Right lobe of liver (tissue), 6 donors: Measurements from ENCODE around the gene NKAIN2. TPM values are rescaled to one million over a fixed set of nuclear protein-coding genes. Genes with fewer than 3 reads are reported as not detected.

Experiments used
- ATAC-seq, 4 donors: fragments of 200-7000 bp; cut with Tn5 transposase; one replicate each; pipeline ENCODE4 v1.9.1; 2020; ENCODE audit warnings: mild to moderate bottlenecking in 4 of 4, moderate library complexity in 4 of 4
- DNase-seq, 3 donors: peaks; one replicate each; pipeline ENCODE4 v3.0.0-alpha.2; 2020
- H3K27ac ChIP-seq, 3 donors: fragments of 200-600 bp; one replicate each; pipeline ENCODE4 v1.8.0; 2022
- H3K27me3 ChIP-seq, 2 donors: fragments of 200-600 bp; one replicate each; pipeline ENCODE4 v1.8.0; 2022
- H3K36me3 ChIP-seq, 4 donors: fragments of 200-600 bp; sonication (generic) in 1 of 4; one replicate each; pipeline versions ENCODE4 v1.5.1 to v1.8.0; 2017 to 2022; ENCODE audit warnings: control low read depth in 1 of 4
- H3K4me1 ChIP-seq, 4 donors: fragments of 200-600 bp; sonication (generic) in 1 of 4; one replicate each; pipeline versions ENCODE4 v1.5.1 to v1.8.0; 2017 to 2022; ENCODE audit warnings: control low read depth in 1 of 4
- H3K4me3 ChIP-seq, 3 donors: fragments of 200-600 bp; one replicate each; pipeline ENCODE4 v1.8.0; 2022
- H3K9me3 ChIP-seq, 4 donors: fragments of 200-600 bp; sonication (generic) in 1 of 4; one replicate each; pipeline versions ENCODE4 v1.5.1 to v1.8.0; 2017 to 2022; ENCODE audit warnings: control low read depth in 1 of 4
- POLR2A ChIP-seq: fragments of 450-650 bp; IDR thresholded peaks from one replicate; pipeline ENCODE4 v1.6.1; 2017; ENCODE audit warnings: antibody characterized with exemption, mild to moderate bottlenecking
- WGBS: methylation state at CpG from one replicate; pipeline ENCODE4 v1.1.6; 2018; ENCODE audit warnings: low coverage, low lambda C conversion rate; ENCODE audit not compliant: insufficient coverage; ENCODE audit errors: missing lambda C conversion rate; 5-methylcytosine and 5-hydroxymethylcytosine counted together
- intact Hi-C, 2 donors: fragments of 100-400 bp; cut with DNase I; formaldehyde crosslinking; loops; one replicate each; pipeline versions ENCODE4 v1.11.2 to v1.14.1; 2022
- total RNA-seq, 6 experiments: library from RNA; depleted of rRNA in 2 of 6; stranded (reverse); fragments of >200 nt in 2 of 6; fragmentation: NEBNext Ultra II Directional in 3 of 6; extraction: Animal tissue kit (Norgen Biotek cat#: 25700) in 3 of 6; gene quantifications; one replicate each; pipeline versions ENCODE4 v1.1.0 to v1.2.4, GENCODE V29; 2016 to 2023
- TF ChIP-seq, protein P1 (sequence below), 4 donors: fragments of 200-600 bp in 3 of 4; fragments of 450-650 bp in 1 of 4; IDR thresholded peaks; one replicate each; pipeline versions ENCODE4 v1.5.1 to v1.8.0; 2016 to 2022; ENCODE audit warnings: antibody characterized with exemption in 4 of 4, mild to moderate bottlenecking in 2 of 4
- donor health status: DM: no; HTN: yes; CAD: no.
- donor health status: DM: no; HTN: no; CAD: no.
- donor health status: DM: no; HTN: no; CAD: no.
- donor health status: DM: no; HTN: yes; CAD: no.
- donor health status: DM: no; HTN: yes; CAD: no.

NKAIN2 gene
- total RNA-seq, 6 experiments from 2014 or later, result 0.16 to 0.28 TPM; not detected in 4

DNA sequence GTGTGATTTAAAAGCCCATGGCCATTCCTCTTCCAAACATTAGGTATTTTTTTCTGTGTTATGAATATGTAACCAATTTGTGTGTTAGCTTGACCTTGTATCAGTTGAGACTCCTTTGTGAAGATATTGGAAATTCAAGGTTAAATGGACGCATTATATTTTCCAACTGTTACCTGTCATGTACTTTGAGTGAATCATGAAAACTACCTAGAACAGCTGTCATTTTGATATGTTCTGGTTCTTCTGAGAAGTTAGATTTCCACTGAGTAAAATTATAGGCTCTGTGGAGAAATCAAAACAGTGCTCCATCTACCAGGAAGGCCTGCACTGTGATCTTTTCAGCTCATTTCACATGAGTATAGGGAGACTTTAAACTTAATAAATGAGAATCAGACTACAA is 470.0 kb downstream of the NKAIN2 start:
- Histone ChIP-seq H3K27me3 (no peaks in the 10 kb centered on the region), H3K27ac (no peak overlapping the region), H3K9me3 (no peaks in the 10 kb centered on the region), H3K4me3 (no peak overlapping the region), H3K36me3 (no peaks in the 10 kb centered on the region), H3K4me1 (no peaks in the 10 kb centered on the region)
- TF ChIP-seq, protein P1, sequence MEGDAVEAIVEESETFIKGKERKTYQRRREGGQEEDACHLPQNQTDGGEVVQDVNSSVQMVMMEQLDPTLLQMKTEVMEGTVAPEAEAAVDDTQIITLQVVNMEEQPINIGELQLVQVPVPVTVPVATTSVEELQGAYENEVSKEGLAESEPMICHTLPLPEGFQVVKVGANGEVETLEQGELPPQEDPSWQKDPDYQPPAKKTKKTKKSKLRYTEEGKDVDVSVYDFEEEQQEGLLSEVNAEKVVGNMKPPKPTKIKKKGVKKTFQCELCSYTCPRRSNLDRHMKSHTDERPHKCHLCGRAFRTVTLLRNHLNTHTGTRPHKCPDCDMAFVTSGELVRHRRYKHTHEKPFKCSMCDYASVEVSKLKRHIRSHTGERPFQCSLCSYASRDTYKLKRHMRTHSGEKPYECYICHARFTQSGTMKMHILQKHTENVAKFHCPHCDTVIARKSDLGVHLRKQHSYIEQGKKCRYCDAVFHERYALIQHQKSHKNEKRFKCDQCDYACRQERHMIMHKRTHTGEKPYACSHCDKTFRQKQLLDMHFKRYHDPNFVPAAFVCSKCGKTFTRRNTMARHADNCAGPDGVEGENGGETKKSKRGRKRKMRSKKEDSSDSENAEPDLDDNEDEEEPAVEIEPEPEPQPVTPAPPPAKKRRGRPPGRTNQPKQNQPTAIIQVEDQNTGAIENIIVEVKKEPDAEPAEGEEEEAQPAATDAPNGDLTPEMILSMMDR (IDR thresholded peaks at IDR 0.05), result no peak
- no peak for TF ChIP-seq POLR2A
- ATAC-seq, result no peak
- DNase-seq, result no peak
- intact Hi-C loops, result no loop called here
- WGBS, result 90% methylated on average over 1 of the region's 1 CpG

DNA sequence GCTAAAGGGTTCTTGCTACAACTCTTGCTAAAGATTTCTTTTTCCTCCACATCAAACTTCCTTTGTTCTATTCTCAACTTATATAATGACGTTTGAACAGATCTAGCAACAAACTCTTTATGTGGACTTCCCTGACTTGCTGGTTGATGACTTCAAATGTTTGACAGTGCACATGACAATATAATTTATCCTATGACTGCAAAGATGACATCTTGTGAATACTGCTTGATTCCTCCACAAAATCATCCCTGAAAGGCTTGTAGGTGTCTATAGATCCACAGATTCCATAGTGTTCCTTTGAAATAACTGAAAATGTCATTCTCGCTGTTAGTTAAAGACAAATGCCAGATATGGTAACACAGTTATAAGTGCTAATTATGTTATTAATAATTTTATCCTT is 478.9 kb downstream of the NKAIN2 start:
- 58% methylated on average over 2 of the region's 2 CpGs for WGBS
- no peaks in the 10 kb centered on the region for H3K36me3 ChIP-seq
- no peak overlapping the region for H3K27ac ChIP-seq
- H3K27me3 ChIP-seq, result no peaks in the 10 kb centered on the region
- TF ChIP-seq, protein P1 (IDR thresholded peaks at IDR 0.05), result no peak
- TF ChIP-seq POLR2A, result no peak
- no peaks in the 10 kb centered on the region for H3K4me1 ChIP-seq
- intact Hi-C loops, result no loop called here
- no peak for DNase-seq
- no peak overlapping the region for H3K4me3 ChIP-seq
- H3K9me3 ChIP-seq, result no peaks in the 10 kb centered on the region
- no peak for ATAC-seq

DNA sequence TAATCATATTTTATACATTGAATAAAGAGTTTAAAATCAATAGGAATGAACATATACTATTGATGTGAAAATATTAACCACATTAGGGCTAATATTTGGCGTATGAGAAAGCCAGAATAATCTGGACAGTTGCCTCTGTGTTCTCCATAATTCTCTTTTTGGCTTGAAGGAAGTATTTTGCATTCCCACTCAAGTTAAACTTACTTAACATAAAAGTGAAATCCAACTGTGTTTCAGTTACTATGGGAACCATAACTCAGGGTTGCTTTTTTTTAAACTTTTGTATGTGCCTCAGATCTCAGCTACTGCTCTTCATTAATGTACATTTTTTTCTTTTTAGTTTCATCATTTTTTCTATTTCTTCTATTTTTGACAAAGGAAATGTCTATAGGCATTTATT is 479.8 kb downstream of the NKAIN2 start:
- no peaks in the 10 kb centered on the region for H3K4me1 ChIP-seq
- intact Hi-C loops, result no loop called here
- no peaks in the 10 kb centered on the region for H3K36me3 ChIP-seq
- no peak for DNase-seq
- 45% methylated on average over 1 of the region's 1 CpG for WGBS
- H3K27me3 ChIP-seq, result no peaks in the 10 kb centered on the region
- ATAC-seq, result no peak
- no peak overlapping the region for H3K4me3 ChIP-seq
- H3K27ac ChIP-seq, result no peak overlapping the region
- no peak for TF ChIP-seq POLR2A
- TF ChIP-seq, protein P1 (IDR thresholded peaks at IDR 0.05), result no peak
- no peaks in the 10 kb centered on the region for H3K9me3 ChIP-seq

DNA sequence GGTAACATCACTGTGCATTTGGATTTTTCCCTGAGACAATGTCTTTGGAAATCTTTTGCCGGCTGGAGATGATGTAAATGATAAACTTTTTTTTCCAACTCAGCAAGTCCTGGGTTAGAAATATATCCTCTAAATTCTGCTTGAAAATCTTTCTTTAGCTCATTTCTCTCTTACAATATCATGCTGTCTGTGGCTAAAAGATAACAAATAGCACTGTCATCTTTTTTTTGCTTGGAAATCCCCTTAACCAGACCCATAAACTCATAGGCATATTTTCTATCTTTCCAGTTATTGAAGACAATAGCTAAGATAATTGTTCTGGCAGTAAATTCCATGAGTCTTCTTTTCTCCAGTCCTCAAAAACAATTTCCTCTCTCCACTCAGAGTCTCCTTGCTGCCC is 481.5 kb downstream of the NKAIN2 start:
- no peak for ATAC-seq
- Histone ChIP-seq H3K4me3 (no peak overlapping the region), H3K9me3 (no peaks in the 10 kb centered on the region), H3K36me3 (no peaks in the 10 kb centered on the region), H3K4me1 (no peaks in the 10 kb centered on the region), H3K27me3 (no peaks in the 10 kb centered on the region), H3K27ac (no peak overlapping the region)
- DNase-seq, result no peak
- 63% methylated on average over 1 of the region's 1 CpG for WGBS
- no peak for TF ChIP-seq POLR2A
- TF ChIP-seq, protein P1 (IDR thresholded peaks at IDR 0.05), result no peak
- intact Hi-C loops, result no loop called here

DNA sequence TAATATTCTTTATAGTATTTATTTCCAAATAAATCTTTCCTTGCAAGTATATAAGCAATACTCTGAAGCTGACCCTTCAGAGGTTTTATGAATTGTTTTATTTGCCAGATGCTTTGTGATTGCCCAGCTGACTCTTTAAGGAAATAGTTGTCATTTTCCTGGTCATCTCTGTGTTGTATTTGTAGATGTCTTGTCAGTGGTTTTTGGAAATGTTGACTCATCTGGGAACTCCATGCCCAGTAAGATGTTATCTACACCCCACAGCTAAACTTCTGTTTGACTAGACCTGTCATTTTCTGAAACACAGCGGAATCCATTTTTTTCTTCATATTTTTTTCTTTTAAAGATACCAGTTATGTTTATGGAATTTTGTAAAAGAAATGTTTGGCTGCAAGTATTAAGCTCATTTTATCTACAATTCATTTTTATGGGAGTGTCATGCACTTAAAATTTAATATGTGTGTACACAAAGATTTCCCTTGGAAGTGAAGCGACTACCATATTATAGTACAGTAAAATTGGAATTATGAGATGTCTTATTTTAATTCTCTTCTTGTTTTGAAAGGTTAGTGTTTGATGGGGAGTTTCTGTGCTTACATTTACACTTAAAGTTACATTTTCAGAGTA is 491.0 kb downstream of the NKAIN2 start:
- intact Hi-C loops, result no loop called here
- Histone ChIP-seq H3K4me1 (no peaks in the 10 kb centered on the region), H3K27me3 (no peaks in the 10 kb centered on the region), H3K36me3 (no peaks in the 10 kb centered on the region), H3K4me3 (no peak overlapping the region), H3K27ac (no peak overlapping the region), H3K9me3 (no peaks in the 10 kb centered on the region)
- DNase-seq, result no peak
- no peak for TF ChIP-seq POLR2A
- TF ChIP-seq, protein P1 (IDR thresholded peaks at IDR 0.05), result no peak
- ATAC-seq, result no peak
- 81% methylated on average over 2 of the region's 2 CpGs for WGBS
